Measurements from ENCODE around the gene C3orf38.

DNA sequence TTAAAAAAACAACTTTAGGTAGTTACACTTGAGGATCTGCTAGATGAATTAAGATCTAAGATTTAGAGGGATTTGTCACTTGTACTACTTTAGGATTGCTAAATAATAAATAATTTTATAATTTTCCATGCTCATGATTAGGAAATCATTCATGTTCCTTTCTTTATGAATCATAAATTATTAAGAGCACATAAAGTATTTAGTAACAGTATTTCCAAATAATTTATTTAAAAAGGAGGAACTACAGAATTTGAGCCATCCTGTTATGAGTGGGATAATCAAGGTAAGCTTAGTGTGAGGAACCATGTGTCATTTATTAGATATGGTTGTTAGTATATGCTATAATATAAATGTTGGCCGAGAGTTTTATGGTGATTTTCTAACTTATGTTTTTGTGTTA lies 37.5 kb upstream of the C3orf38 start:
- no peak for TF ChIP-seq EZH2 (optimal IDR thresholded peaks at IDR 0.05; ENCODE audit: low read depth, low read length)
- TF ChIP-seq, protein P1, sequence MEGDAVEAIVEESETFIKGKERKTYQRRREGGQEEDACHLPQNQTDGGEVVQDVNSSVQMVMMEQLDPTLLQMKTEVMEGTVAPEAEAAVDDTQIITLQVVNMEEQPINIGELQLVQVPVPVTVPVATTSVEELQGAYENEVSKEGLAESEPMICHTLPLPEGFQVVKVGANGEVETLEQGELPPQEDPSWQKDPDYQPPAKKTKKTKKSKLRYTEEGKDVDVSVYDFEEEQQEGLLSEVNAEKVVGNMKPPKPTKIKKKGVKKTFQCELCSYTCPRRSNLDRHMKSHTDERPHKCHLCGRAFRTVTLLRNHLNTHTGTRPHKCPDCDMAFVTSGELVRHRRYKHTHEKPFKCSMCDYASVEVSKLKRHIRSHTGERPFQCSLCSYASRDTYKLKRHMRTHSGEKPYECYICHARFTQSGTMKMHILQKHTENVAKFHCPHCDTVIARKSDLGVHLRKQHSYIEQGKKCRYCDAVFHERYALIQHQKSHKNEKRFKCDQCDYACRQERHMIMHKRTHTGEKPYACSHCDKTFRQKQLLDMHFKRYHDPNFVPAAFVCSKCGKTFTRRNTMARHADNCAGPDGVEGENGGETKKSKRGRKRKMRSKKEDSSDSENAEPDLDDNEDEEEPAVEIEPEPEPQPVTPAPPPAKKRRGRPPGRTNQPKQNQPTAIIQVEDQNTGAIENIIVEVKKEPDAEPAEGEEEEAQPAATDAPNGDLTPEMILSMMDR (IDR thresholded peaks at IDR 0.05; ENCODE audit: low read length) = no peak
- TF ChIP-seq EZH2phosphoT487 (IDR thresholded peaks at IDR 0.05; ENCODE audit: low read length) = no peak

All from MM.1S (cell line).